Ovary (tissue), 9 donors: ENCODE data around the gene RERE. TPM values are rescaled to one million over a fixed set of nuclear protein-coding genes. Genes with fewer than 3 reads are reported as not detected.
"Not testable (repeated sequence)": the region's sequence is repeated elsewhere in the genome, so short reads cannot be mapped to it uniquely, and the experiment has no call there.

Source experiments
- DNase-seq, 5 donors: peaks; one replicate each; pipeline ENCODE4 v3.0.0-alpha.2; 2019 to 2020
- H3K27ac ChIP-seq, 2 donors: fragments of 200-600 bp; one replicate each; pipeline versions ENCODE4 v1.5.1 to v1.8.0; 2019 to 2022
- H3K27me3 ChIP-seq: fragments of 200-600 bp; one replicate; pipeline ENCODE4 v1.8.0; 2022
- H3K36me3 ChIP-seq: fragments of 200-600 bp; sonication (generic); one replicate; pipeline ENCODE4 v1.5.1; 2019
- H3K4me1 ChIP-seq: one replicate; pipeline ENCODE4 v1.8.1; 2013; ENCODE audit warnings: mild to moderate bottlenecking, moderate library complexity; ENCODE audit not compliant: insufficient read depth
- H3K4me3 ChIP-seq: fragments of 200-600 bp; sonication (generic); one replicate; pipeline ENCODE4 v1.5.1; 2017
- H3K9me3 ChIP-seq, 2 donors: fragments of 200-600 bp in 1 of 2; sonication (generic) in 1 of 2; one replicate each; pipeline versions ENCODE4 v1.5.1 to v1.8.1; 2013 to 2019; ENCODE audit warnings: mild to moderate bottlenecking in 1 of 2, moderate library complexity in 1 of 2
- CTCF ChIP-seq, 3 donors: fragments of 450-650 bp in 2 of 3; fragments of 200-600 bp in 1 of 3; IDR thresholded peaks; one replicate each; pipeline versions ENCODE4 v1.5.1 to v1.8.0; 2016 to 2022; ENCODE audit warnings: antibody characterized with exemption in 3 of 3, mild to moderate bottlenecking in 1 of 3
- EP300 ChIP-seq: sonication (generic); formaldehyde crosslinking; IDR thresholded peaks from one replicate; pipeline ENCODE4 v1.6.1; 2017; ENCODE audit warnings: antibody characterized with exemption
- POLR2A ChIP-seq: fragments of 450-650 bp; IDR thresholded peaks from one replicate; pipeline ENCODE4 v1.6.1; 2017; ENCODE audit warnings: antibody characterized with exemption, mild to moderate bottlenecking, moderate library complexity
- WGBS, 3 donors: extraction: QIAGEN DNeasy Blood & Tissue Kit in 1 of 3; methylation state at CpG; one replicate each; pipeline versions ENCODE4 v1.1.5 to v1.1.7; 2013 to 2017; 5-methylcytosine and 5-hydroxymethylcytosine counted together
- intact Hi-C, 4 donors: fragments of 100-400 bp; cut with DNase I; formaldehyde crosslinking; loops; one replicate each; pipeline versions ENCODE4 v1.11.0 to v1.15.1; 2022 to 2023
- polyA plus RNA-seq, 2 donors: library from polyadenylated mRNA; stranded (reverse); fragments of 200-250 nt in 1 of 2; fragments of 350-450 nt in 1 of 2; fragmentation: Illumina TruSeq in 1 of 2; extraction: RNeasy Lipid Tissue Mini Kit (QIAGEN cat#74804) in 1 of 2; gene quantifications; one replicate each; pipeline ENCODE4 v1.2.3, GENCODE V29; 2013 to 2014
- total RNA-seq, 7 donors: library from RNA; depleted of rRNA in 2 of 7; stranded (reverse); fragments of >200 nt in 2 of 7; fragmentation: NEBNext Ultra II Directional in 3 of 7; extraction: Animal tissue kit (Norgen Biotek cat#: 25700) in 3 of 7; gene quantifications; one replicate each; pipeline versions ENCODE4 v1.1.0 to v1.2.4, GENCODE V29; 2016 to 2023
- donor health status: DM: no; HTN: no; CAD: no; lungs with moderate emphysema.
- donor health status: DM: no; HTN: no; CAD: no.
- donor health status: Bipolar disorder and iron deficiency.
- donor health status: DM: yes; HTN: yes; CAD: no.
- donor health status: DM: no; HTN: no; CAD: no.
- donor health status: DM: yes; HTN: yes; CAD: no.

RERE gene
- total and polyA plus RNA-seq, 9 donors = 36.7 to 119 (median 114) TPM

GRCh38 chr1:8448911-8449661 lies 368.4 kb downstream of the RERE start:
- no peaks in the 10 kb centered on the region for H3K36me3 ChIP-seq
- intact Hi-C loops = no loop called here
- TF ChIP-seq EP300 (no peak), CTCF (IDR thresholded peaks at IDR 0.05) (no peak), POLR2A (no peak)
- no peak overlapping the region for H3K4me3 ChIP-seq
- 49 to 61% (median 53%) methylated on average over 12 of the region's 12 CpGs for WGBS, 3 donors
- no peak overlapping the region for H3K27ac ChIP-seq
- no peaks in the 10 kb centered on the region for H3K27me3 ChIP-seq
- no peaks in the 10 kb centered on the region for H3K9me3 ChIP-seq
- peaks cover 7% of the 10 kb centered on the region for H3K4me1 ChIP-seq
- no peak for DNase-seq

DNA sequence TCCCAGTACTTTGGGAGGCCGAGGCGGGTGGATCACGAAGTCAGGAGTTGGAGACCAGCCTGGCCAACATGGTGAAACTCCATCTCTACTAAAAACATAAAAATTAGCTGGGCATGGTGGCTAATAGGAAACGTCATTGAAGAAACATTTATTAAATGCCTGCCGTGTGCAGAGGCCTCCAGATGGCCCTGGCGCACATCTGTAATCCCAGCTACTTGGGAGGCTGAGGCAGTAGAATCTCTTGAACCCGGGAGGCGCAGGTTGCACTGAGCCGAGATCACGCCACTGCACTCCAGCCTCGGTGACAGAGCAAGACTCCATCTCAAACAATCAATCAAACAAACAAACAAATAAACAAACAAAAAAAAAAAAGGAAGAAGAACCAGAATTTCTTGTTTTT lies 368.9 kb downstream of the RERE start:
- H3K4me1 ChIP-seq, H3K4me3 ChIP-seq, intact Hi-C loops, H3K27me3 ChIP-seq, H3K36me3 ChIP-seq, DNase-seq, H3K9me3 ChIP-seq, H3K27ac ChIP-seq: not testable (repeated sequence)
- 84 to 87% (median 87%) methylated on average over 11 of the region's 11 CpGs for WGBS, 3 donors

- no peaks in the 10 kb centered on the region for H3K36me3 ChIP-seq
- H3K4me3 ChIP-seq = no peak overlapping the region
- 93 to 96% (median 96%) methylated on average over 9 of the region's 9 CpGs for WGBS, 3 donors
- TF ChIP-seq POLR2A = no peak
- TF ChIP-seq CTCF (IDR thresholded peaks at IDR 0.05) = no peak
- H3K27me3 ChIP-seq = no peaks in the 10 kb centered on the region
- no peak for DNase-seq
- H3K4me1 ChIP-seq = peaks cover 6% of the 10 kb centered on the region
- no peaks in the 10 kb centered on the region for H3K9me3 ChIP-seq
- intact Hi-C loops = no loop called here
- no peak overlapping the region for H3K27ac ChIP-seq
These were observed 369.8 kb downstream of the RERE start for GRCh38 chr1:8447616-8448150.

DNA sequence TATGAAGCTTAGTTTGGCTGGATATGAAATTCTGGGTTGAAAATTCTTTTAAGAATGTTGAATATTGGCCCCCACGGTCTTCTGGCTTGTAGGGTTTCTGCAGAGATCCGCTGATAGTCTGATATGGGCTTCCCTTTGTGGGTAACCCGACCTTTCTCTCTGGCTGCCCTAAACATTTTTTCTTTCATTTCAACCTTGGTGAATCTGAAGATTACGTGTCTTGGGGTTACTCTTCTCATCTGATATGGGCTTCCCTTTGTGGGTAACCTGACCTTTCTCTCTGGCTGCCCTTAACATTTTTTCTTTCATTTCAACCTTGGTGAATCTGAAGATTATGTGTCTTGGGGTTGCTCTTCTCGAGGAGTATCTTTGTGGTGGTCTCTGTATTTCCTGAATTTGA lies 371.3 kb downstream of the RERE start:
- H3K9me3 ChIP-seq, intact Hi-C loops, H3K27ac ChIP-seq, DNase-seq, H3K36me3 ChIP-seq, H3K27me3 ChIP-seq, H3K4me3 ChIP-seq, H3K4me1 ChIP-seq: not testable (repeated sequence)
- WGBS, 3 donors = 92 to 97% (median 93%) methylated on average over 5 of the region's 5 CpGs

GRCh38 chr1:8443558-8444194 lies 373.8 kb downstream of the RERE start:
- H3K9me3 ChIP-seq = no peaks in the 10 kb centered on the region
- H3K4me3 ChIP-seq = no peak overlapping the region
- no peaks in the 10 kb centered on the region for H3K36me3 ChIP-seq
- no peak overlapping the region for H3K27ac ChIP-seq
- DNase-seq = no peak
- WGBS, 3 donors = 83 to 88% (median 83%) methylated on average over 1 of the region's 1 CpG
- TF ChIP-seq EP300 (no peak), CTCF (IDR thresholded peaks at IDR 0.05) (no peak)
- peaks cover 4% of the 10 kb centered on the region for H3K4me1 ChIP-seq
- H3K27me3 ChIP-seq = no peaks in the 10 kb centered on the region
- intact Hi-C loops = no loop called here
